GM23338 (cell line): ENCODE measurements around the gene COL1A1. TPM values are rescaled to one million over a fixed set of nuclear protein-coding genes. Genes with fewer than 3 reads are reported as not detected.

Experiments used
- ATAC-seq: fragments of 200-7000 bp; cut with Tn5 transposase; 3 replicates; pipeline ENCODE4 v1.9.1; 2020
- DNase-seq: peaks from one replicate; pipeline ENCODE4 v3.0.0-alpha.2; 2015; ENCODE audit warnings: low spot score
- H2AFZ ChIP-seq: fragments of 200-600 bp; sonication (generic); 2 replicates; pipeline ENCODE4 v1.8.0; 2016; ENCODE audit warnings: antibody characterized with exemption, mild to moderate bottlenecking, moderate library complexity
- H3F3A ChIP-seq: fragments of 200-600 bp; sonication (generic); replicated peaks from 2 replicates; pipeline ENCODE4 v1.8.0; 2017; ENCODE audit warnings: antibody characterized with exemption, mixed run types, low read depth
- H3K27ac ChIP-seq: fragments of 200-600 bp; sonication (generic); 2 replicates; pipeline ENCODE4 v1.6.1; 2016; ENCODE audit warnings: low read depth
- H3K27me3 ChIP-seq: fragments of 200-600 bp; sonication (generic); 2 replicates; pipeline ENCODE4 v1.8.0; 2016; ENCODE audit warnings: mild to moderate bottlenecking, mixed run types, moderate library complexity; ENCODE audit not compliant: insufficient read depth
- H3K36me3 ChIP-seq: fragments of 200-600 bp; sonication (generic); 2 replicates; pipeline ENCODE4 v1.8.0; 2016; ENCODE audit warnings: mild to moderate bottlenecking; ENCODE audit not compliant: insufficient read depth
- H3K4me1 ChIP-seq: fragments of 200-600 bp; sonication (generic); 2 replicates; pipeline ENCODE4 v1.8.0; 2016; ENCODE audit warnings: mild to moderate bottlenecking, moderate library complexity; ENCODE audit not compliant: insufficient read depth
- H3K4me2 ChIP-seq: fragments of 200-600 bp; sonication (generic); 2 replicates; pipeline ENCODE4 v1.7.1; 2017; ENCODE audit warnings: mixed run types
- H3K4me3 ChIP-seq: fragments of 200-600 bp; sonication (generic); 2 replicates; pipeline ENCODE4 v1.6.1; 2016; ENCODE audit warnings: mixed run types
- H3K79me2 ChIP-seq: fragments of 200-600 bp; sonication (generic); replicated peaks from 2 replicates; pipeline ENCODE4 v1.8.0; 2017; ENCODE audit warnings: mild to moderate bottlenecking; ENCODE audit not compliant: insufficient read depth
- H3K9me2 ChIP-seq: fragments of 200-600 bp; sonication (generic); 2 replicates; pipeline ENCODE4 v1.8.0; 2017; ENCODE audit not compliant: insufficient read depth
- H4K20me1 ChIP-seq: fragments of 200-600 bp; sonication (generic); replicated peaks from 2 replicates; pipeline ENCODE4 v1.8.0; 2017; ENCODE audit warnings: mild to moderate bottlenecking; ENCODE audit not compliant: insufficient read depth
- H3K27ac Mint-ChIP-seq: 2 replicates; pipeline ENCODE4 v1.8.0; 2020; ENCODE audit warnings: inconsistent platforms, mild to moderate bottlenecking, moderate library complexity, mixed read lengths
- H3K27me3 Mint-ChIP-seq: 3 replicates; pipeline ENCODE4 v1.8.0; 2022; ENCODE audit warnings: low read depth, mild to moderate bottlenecking, moderate library complexity, mixed read lengths, inconsistent platforms; ENCODE audit not compliant: insufficient read depth, poor library complexity
- H3K36me3 Mint-ChIP-seq: 3 replicates; pipeline ENCODE4 v1.8.0; 2021; ENCODE audit warnings: low read depth, mild to moderate bottlenecking, inconsistent platforms, moderate library complexity, mixed read lengths
- H3K4me1 Mint-ChIP-seq: 3 replicates; pipeline ENCODE4 v1.8.0; 2020; ENCODE audit warnings: mild to moderate bottlenecking, inconsistent platforms, mixed read lengths
- H3K4me3 Mint-ChIP-seq: 3 replicates; pipeline ENCODE4 v1.8.0; 2021; ENCODE audit warnings: moderate library complexity, mild to moderate bottlenecking, inconsistent platforms, mixed read lengths
- H3K9me3 Mint-ChIP-seq: 3 replicates; pipeline ENCODE4 v1.8.0; 2020; ENCODE audit warnings: moderate library complexity, mild to moderate bottlenecking, inconsistent platforms, mixed read lengths
- CREB1 ChIP-seq: fragments of 250-450 bp; sonication (Bioruptor Pico); IDR thresholded peaks from 2 replicates; pipeline ENCODE4 v1.5.0; 2020; ENCODE audit warnings: low read depth, mild to moderate bottlenecking, moderate library complexity
- ETS1 ChIP-seq: IDR thresholded peaks from 2 replicates; pipeline ENCODE4 v1.6.1; 2016; ENCODE audit warnings: antibody characterized with exemption
- EZH2 ChIP-seq: fragments of 200-600 bp; sonication (generic); IDR thresholded peaks from one replicate; pipeline ENCODE4 v1.8.0; 2017; ENCODE audit warnings: antibody characterized with exemption, mild to moderate bottlenecking, low read depth; ENCODE audit not compliant: unreplicated experiment
- EZH2phosphoT487 ChIP-seq: fragments of 200-600 bp; sonication (generic); IDR thresholded peaks from one replicate; pipeline ENCODE4 v1.8.1; 2018; ENCODE audit warnings: antibody characterized with exemption; ENCODE audit not compliant: unreplicated experiment
- JUNB ChIP-seq: IDR thresholded peaks from one replicate; pipeline ENCODE4 v1.6.1; 2016; ENCODE audit warnings: antibody characterized with exemption; ENCODE audit not compliant: unreplicated experiment
- NANOG ChIP-seq: IDR thresholded peaks from 2 replicates; pipeline ENCODE4 v1.6.1; 2016; ENCODE audit warnings: antibody characterized with exemption, borderline replicate concordance
- POLR2AphosphoS5 ChIP-seq: IDR thresholded peaks from 2 replicates; pipeline ENCODE4 v1.6.1; 2016; ENCODE audit warnings: antibody characterized with exemption, low read depth
- REST ChIP-seq: IDR thresholded peaks from one replicate; pipeline ENCODE4 v1.6.1; 2018; ENCODE audit warnings: antibody characterized with exemption; ENCODE audit not compliant: unreplicated experiment
- STAT1 ChIP-seq: IDR thresholded peaks from one replicate; pipeline ENCODE4 v1.6.1; 2016; ENCODE audit warnings: antibody characterized with exemption; ENCODE audit not compliant: unreplicated experiment
- ZNF114 ChIP-seq: fragments of 250-450 bp; sonication (Bioruptor Pico); IDR thresholded peaks from 2 replicates; pipeline ENCODE4 v1.5.0; 2020; ENCODE audit warnings: mild to moderate bottlenecking, moderate library complexity
- ZNF331 ChIP-seq: fragments of 250-450 bp; sonication (Bioruptor Pico); IDR thresholded peaks from 2 replicates; pipeline ENCODE4 v1.5.0; 2020; ENCODE audit warnings: low read depth, mild to moderate bottlenecking, moderate library complexity
- polyA plus RNA-seq: library from polyadenylated mRNA; unstranded; fragments of >200 nt; fragmentation: Nextera tagmentation; extraction: Ambion mirVana; gene quantifications from 2 replicates; pipeline ENCODE4 v1.2.1, GENCODE V29; 2016
- total RNA-seq: library from RNA; depleted of rRNA; stranded (reverse); fragments of >200 nt; shearing (Covaris generic); gene quantifications from 2 replicates; pipeline ENCODE4 v1.2.3, GENCODE V29; 2014
- TF ChIP-seq, protein P1 (sequence below): fragments of 250-450 bp; sonication (Bioruptor Pico); IDR thresholded peaks from 2 replicates; pipeline ENCODE4 v1.5.0; 2020; ENCODE audit warnings: mild to moderate bottlenecking, moderate library complexity
- TF ChIP-seq, protein P2 (sequence below), 2 experiments: fragments of 200-600 bp in 1 of 2; sonication (generic) in 1 of 2; conservative IDR thresholded peaks; 2 replicates each; pipeline versions ENCODE4 v1.5.1 to v1.6.1; 2016 to 2017; ENCODE audit warnings: antibody characterized with exemption in 2 of 2, low read depth in 2 of 2, mild to moderate bottlenecking in 2 of 2, moderate library complexity in 1 of 2

COL1A1 gene
- total and polyA plus RNA-seq, 2 experiments from 2014 or later = 21.2 to 34.3 TPM

DNA sequence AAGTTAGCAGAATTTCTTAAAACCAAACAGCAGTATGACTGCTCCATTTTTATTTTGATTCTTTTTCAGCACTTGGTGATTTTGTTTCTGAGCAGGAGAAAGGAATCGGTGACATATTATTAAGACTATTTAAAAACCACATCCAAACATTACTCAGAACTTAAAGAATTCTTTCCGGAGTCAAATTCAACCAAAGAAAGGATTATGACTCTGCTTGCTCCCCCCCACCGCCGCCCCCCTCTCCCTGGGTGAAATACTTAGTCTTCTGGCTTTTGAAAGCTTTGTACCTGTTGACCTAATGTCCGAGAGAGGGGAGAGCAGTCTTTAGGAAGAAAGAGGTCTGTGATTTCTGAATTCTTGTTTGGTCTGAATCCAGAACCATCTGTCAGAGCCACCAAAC is 17.9 kb upstream of the COL1A1 start:
- H3K4me3 ChIP-seq = no peak overlapping the region
- peaks cover 5% of the 10 kb centered on the region for H3K27me3 Mint-ChIP-seq
- no peak overlapping the region for H3K27ac ChIP-seq
- H3K27me3 ChIP-seq = no peaks in the 10 kb centered on the region
- TF ChIP-seq, protein P1, sequence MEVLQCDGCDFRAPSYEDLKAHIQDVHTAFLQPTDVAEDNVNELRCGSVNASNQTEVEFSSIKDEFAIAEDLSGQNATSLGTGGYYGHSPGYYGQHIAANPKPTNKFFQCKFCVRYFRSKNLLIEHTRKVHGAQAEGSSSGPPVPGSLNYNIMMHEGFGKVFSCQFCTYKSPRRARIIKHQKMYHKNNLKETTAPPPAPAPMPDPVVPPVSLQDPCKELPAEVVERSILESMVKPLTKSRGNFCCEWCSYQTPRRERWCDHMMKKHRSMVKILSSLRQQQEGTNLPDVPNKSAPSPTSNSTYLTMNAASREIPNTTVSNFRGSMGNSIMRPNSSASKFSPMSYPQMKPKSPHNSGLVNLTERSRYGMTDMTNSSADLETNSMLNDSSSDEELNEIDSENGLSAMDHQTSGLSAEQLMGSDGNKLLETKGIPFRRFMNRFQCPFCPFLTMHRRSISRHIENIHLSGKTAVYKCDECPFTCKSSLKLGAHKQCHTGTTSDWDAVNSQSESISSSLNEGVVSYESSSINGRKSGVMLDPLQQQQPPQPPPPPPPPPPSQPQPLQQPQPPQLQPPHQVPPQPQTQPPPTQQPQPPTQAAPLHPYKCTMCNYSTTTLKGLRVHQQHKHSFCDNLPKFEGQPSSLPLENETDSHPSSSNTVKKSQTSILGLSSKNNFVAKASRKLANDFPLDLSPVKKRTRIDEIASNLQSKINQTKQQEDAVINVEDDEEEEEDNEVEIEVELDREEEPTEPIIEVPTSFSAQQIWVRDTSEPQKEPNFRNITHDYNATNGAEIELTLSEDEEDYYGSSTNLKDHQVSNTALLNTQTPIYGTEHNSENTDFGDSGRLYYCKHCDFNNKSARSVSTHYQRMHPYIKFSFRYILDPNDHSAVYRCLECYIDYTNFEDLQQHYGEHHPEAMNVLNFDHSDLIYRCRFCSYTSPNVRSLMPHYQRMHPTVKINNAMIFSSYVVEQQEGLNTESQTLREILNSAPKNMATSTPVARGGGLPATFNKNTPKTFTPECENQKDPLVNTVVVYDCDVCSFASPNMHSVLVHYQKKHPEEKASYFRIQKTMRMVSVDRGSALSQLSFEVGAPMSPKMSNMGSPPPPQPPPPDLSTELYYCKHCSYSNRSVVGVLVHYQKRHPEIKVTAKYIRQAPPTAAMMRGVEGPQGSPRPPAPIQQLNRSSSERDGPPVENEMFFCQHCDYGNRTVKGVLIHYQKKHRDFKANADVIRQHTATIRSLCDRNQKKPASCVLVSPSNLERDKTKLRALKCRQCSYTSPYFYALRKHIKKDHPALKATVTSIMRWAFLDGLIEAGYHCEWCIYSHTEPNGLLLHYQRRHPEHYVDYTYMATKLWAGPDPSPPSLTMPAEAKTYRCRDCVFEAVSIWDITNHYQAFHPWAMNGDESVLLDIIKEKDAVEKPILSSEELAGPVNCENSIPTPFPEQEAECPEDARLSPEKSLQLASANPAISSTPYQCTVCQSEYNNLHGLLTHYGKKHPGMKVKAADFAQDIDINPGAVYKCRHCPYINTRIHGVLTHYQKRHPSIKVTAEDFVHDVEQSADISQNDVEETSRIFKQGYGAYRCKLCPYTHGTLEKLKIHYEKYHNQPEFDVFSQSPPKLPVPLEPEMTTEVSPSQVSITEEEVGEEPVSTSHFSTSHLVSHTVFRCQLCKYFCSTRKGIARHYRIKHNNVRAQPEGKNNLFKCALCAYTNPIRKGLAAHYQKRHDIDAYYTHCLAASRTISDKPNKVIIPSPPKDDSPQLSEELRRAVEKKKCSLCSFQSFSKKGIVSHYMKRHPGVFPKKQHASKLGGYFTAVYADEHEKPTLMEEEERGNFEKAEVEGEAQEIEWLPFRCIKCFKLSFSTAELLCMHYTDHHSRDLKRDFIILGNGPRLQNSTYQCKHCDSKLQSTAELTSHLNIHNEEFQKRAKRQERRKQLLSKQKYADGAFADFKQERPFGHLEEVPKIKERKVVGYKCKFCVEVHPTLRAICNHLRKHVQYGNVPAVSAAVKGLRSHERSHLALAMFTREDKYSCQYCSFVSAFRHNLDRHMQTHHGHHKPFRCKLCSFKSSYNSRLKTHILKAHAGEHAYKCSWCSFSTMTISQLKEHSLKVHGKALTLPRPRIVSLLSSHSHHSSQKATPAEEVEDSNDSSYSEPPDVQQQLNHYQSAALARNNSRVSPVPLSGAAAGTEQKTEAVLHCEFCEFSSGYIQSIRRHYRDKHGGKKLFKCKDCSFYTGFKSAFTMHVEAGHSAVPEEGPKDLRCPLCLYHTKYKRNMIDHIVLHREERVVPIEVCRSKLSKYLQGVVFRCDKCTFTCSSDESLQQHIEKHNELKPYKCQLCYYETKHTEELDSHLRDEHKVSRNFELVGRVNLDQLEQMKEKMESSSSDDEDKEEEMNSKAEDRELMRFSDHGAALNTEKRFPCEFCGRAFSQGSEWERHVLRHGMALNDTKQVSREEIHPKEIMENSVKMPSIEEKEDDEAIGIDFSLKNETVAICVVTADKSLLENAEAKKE = no peak
- TF ChIP-seq STAT1 = no peak
- no peak for TF ChIP-seq ETS1
- no peak for TF ChIP-seq EZH2phosphoT487
- TF ChIP-seq ZNF114 (CRISPR knock-in tag) = no peak
- no peak for TF ChIP-seq JUNB
- TF ChIP-seq ZNF331 (CRISPR knock-in tag) = no peak
- TF ChIP-seq NANOG = no peak
- TF ChIP-seq, protein P2, sequence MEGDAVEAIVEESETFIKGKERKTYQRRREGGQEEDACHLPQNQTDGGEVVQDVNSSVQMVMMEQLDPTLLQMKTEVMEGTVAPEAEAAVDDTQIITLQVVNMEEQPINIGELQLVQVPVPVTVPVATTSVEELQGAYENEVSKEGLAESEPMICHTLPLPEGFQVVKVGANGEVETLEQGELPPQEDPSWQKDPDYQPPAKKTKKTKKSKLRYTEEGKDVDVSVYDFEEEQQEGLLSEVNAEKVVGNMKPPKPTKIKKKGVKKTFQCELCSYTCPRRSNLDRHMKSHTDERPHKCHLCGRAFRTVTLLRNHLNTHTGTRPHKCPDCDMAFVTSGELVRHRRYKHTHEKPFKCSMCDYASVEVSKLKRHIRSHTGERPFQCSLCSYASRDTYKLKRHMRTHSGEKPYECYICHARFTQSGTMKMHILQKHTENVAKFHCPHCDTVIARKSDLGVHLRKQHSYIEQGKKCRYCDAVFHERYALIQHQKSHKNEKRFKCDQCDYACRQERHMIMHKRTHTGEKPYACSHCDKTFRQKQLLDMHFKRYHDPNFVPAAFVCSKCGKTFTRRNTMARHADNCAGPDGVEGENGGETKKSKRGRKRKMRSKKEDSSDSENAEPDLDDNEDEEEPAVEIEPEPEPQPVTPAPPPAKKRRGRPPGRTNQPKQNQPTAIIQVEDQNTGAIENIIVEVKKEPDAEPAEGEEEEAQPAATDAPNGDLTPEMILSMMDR (conservative IDR thresholded peaks at IDR 0.05; ENCODE audit: low read depth in 2 of 2) = no peak
- TF ChIP-seq CREB1 (CRISPR knock-in tag) = no peak
- TF ChIP-seq POLR2AphosphoS5 = no peak
- no peak for TF ChIP-seq REST
- TF ChIP-seq EZH2 = no peak
- no peaks in the 10 kb centered on the region for H4K20me1 ChIP-seq
- DNase-seq (no peak), ATAC-seq (no peak)
- peaks cover 23% of the 10 kb centered on the region for H3K4me1 Mint-ChIP-seq
- no peaks in the 10 kb centered on the region for H3K36me3 ChIP-seq
- no peak overlapping the region for H3K4me2 ChIP-seq
- H3F3A ChIP-seq = no peaks in the 10 kb centered on the region
- no peak overlapping the region for H3K4me3 Mint-ChIP-seq
- H3K9me3 Mint-ChIP-seq = peaks cover 4% of the 10 kb centered on the region
- no peak overlapping the region for H3K27ac Mint-ChIP-seq
- H2AFZ ChIP-seq = no peak overlapping the region
- H3K4me1 ChIP-seq = no peaks in the 10 kb centered on the region
- no peaks in the 10 kb centered on the region for H3K79me2 ChIP-seq
- peaks cover 5% of the 10 kb centered on the region; the same call in 1 of the 2 replicates for H3K9me2 ChIP-seq
- no peaks in the 10 kb centered on the region; the same call in 2 of the 3 replicates for H3K36me3 Mint-ChIP-seq
